Keratinocyte (primary cell): ENCODE data around the gene ZNF814. TPM values are rescaled to one million over a fixed set of nuclear protein-coding genes. Genes with fewer than 3 reads are reported as not detected.

Experiments used
- DNase-seq: peaks from one replicate; pipeline ENCODE4 v3.0.0-alpha.2; 2011; ENCODE audit warnings: low read depth, missing footprints, low spot score
- FAIRE-seq: peaks from 2 replicates; lab custom pipeline; 2011; peaks lifted over from hg19 to GRCh38; lab: Jason Lieb, UNC
- H2AFZ ChIP-seq: 2 replicates; pipeline ENCODE4 v1.6.0; 2012; ENCODE audit warnings: low read length, control low read depth, inconsistent platforms; ENCODE audit not compliant: control insufficient read depth
- H3K27ac ChIP-seq: 2 replicates; pipeline ENCODE4 v1.5.1; 2011; ENCODE audit warnings: low read length; ENCODE audit not compliant: control insufficient read depth, insufficient read depth
- H3K27me3 ChIP-seq: 3 replicates; pipeline ENCODE4 v1.6.0; 2011; ENCODE audit warnings: low read length; ENCODE audit not compliant: control insufficient read depth, insufficient read depth; ENCODE audit errors: extremely low read depth
- H3K36me3 ChIP-seq, 2 experiments: 2 replicates in 1 of 2; 3 replicates in 1 of 2; pipeline ENCODE4 v1.5.1; 2011; ENCODE audit warnings: low read length in 2 of 2, mild to moderate bottlenecking in 1 of 2; ENCODE audit not compliant: control insufficient read depth in 2 of 2, insufficient read depth in 2 of 2; ENCODE audit errors: extremely low read depth in 1 of 2
- H3K4me1 ChIP-seq: 3 replicates; pipeline ENCODE4 v1.5.1; 2011; ENCODE audit warnings: low read length; ENCODE audit not compliant: control insufficient read depth, insufficient read depth; ENCODE audit errors: extremely low read depth
- H3K4me2 ChIP-seq: 3 replicates; pipeline ENCODE4 v1.6.0; 2011; ENCODE audit warnings: low read depth, low read length; ENCODE audit not compliant: control insufficient read depth, insufficient read depth; ENCODE audit errors: extremely low read depth
- H3K4me3 ChIP-seq, 3 experiments: fragments of 200-600 bp in 1 of 3; sonication (generic) in 1 of 3; 2 replicates in 2 of 3; 3 replicates in 1 of 3; pipeline ENCODE4 v1.5.1; 2011 to 2016; ENCODE audit warnings: low read length in 3 of 3, mild to moderate bottlenecking in 3 of 3, control low read depth in 2 of 3, inconsistent platforms in 1 of 3, low read depth in 1 of 3, mixed read lengths in 1 of 3, mixed run types in 1 of 3, moderate library complexity in 1 of 3; ENCODE audit not compliant: control insufficient read depth in 2 of 3, insufficient read depth in 2 of 3; ENCODE audit errors: extremely low read depth in 1 of 3
- H3K79me2 ChIP-seq: 2 replicates; pipeline ENCODE4 v1.6.0; 2012; ENCODE audit warnings: low read length; ENCODE audit not compliant: control insufficient read depth, insufficient read depth
- H3K9ac ChIP-seq: 3 replicates; pipeline ENCODE4 v1.6.0; 2011; ENCODE audit warnings: low read length; ENCODE audit not compliant: control insufficient read depth, insufficient read depth; ENCODE audit errors: extremely low read depth
- H3K9me1 ChIP-seq: 3 replicates; pipeline ENCODE4 v1.6.0; 2011; ENCODE audit warnings: low read length; ENCODE audit not compliant: control insufficient read depth, insufficient read depth; ENCODE audit errors: extremely low read depth
- H3K9me3 ChIP-seq: 2 replicates; pipeline ENCODE4 v1.5.1; 2012; ENCODE audit warnings: low read depth, low read length; ENCODE audit not compliant: control insufficient read depth
- H4K20me1 ChIP-seq: 3 replicates; pipeline ENCODE4 v1.6.0; 2011; ENCODE audit warnings: low read length; ENCODE audit not compliant: control insufficient read depth, insufficient read depth; ENCODE audit errors: extremely low read depth
- CTCF ChIP-seq, 3 experiments: IDR thresholded peaks in 1 of 3; conservative IDR thresholded peaks in 1 of 3; optimal IDR thresholded peaks in 1 of 3; 2 replicates in 2 of 3; 3 replicates in 1 of 3; pipeline versions ENCODE3 to v1.5.1; 2011; ENCODE audit warnings: low read length in 3 of 3, mild to moderate bottlenecking in 3 of 3, moderate library complexity in 2 of 3, control low read depth in 1 of 3, inconsistent platforms in 1 of 3; ENCODE audit not compliant: insufficient read depth in 2 of 3; ENCODE audit errors: extremely low read depth in 1 of 3
- EZH2 ChIP-seq: IDR thresholded peaks from one replicate; pipeline ENCODE4 v1.6.1; 2012; ENCODE audit warnings: inconsistent platforms, mild to moderate bottlenecking, low read length, moderate library complexity
- dilution Hi-C: fragments of 300-500 bp; cut with MboI; formaldehyde crosslinking; loops from one replicate; pipeline ENCODE4 v1.7.0; 2020; ENCODE audit warnings: low sequenced_read_pairs; ENCODE audit not compliant: extremely low pct_ligation_motif_present
- polyA plus RNA-seq, 5 experiments: library from polyadenylated mRNA; depleted of rRNA in 3 of 5; stranded (reverse) in 3 of 5; stranded (forward) in 1 of 5; unstranded in 1 of 5; fragments of >200 nt; gene quantifications; 1 replicate in 1 of 5; 2 replicates in 3 of 5; 3 replicates in 1 of 5; pipeline versions ENCODE4 v1.2.1 to v1.2.3, GENCODE V29; 2011 to 2012; ENCODE audit warnings: missing spikeins in 2 of 5, low read depth in 1 of 5, low replicate concordance in 1 of 5

ZNF814 gene
- polyA plus RNA-seq, 1 donor (not counting 4 experiments of a cell fraction or from before 2014, with no cell fraction given): 13.8 TPM

- no peak for DNase-seq
- dilution Hi-C loops: no loop called here
- H3K4me2 ChIP-seq: peak overlapping the region; percentile 1
- FAIRE-seq: no peak
- peaks cover 37% of the 10 kb centered on the region for H3K79me2 ChIP-seq
- no peaks in the 10 kb centered on the region for H3K9me1 ChIP-seq
- no peaks in the 10 kb centered on the region for H3K27me3 ChIP-seq
- no peaks in the 10 kb centered on the region for H4K20me1 ChIP-seq
- peaks cover 7 to 8% of the 10 kb centered on the region in 2 experiments for H3K36me3 ChIP-seq
- no peak overlapping the region for H3K27ac ChIP-seq
- H3K4me3 ChIP-seq: peak overlapping the region in 2 of 3 experiments; percentile 79 to 94
- no peaks in the 10 kb centered on the region for H3K9me3 ChIP-seq
- H3K4me1 ChIP-seq: peaks cover 8% of the 10 kb centered on the region
- peak overlapping the region; percentile 52 for H2AFZ ChIP-seq
- TF ChIP-seq EZH2: no peak
- TF ChIP-seq CTCF (optimal IDR thresholded peaks at IDR 0.05 in 1 of 3, IDR thresholded peaks at IDR 0.05 in 1 of 3, conservative IDR thresholded peaks at IDR 0.05 in 1 of 3; ENCODE audit: extremely low read depth in 1 of 3, insufficient read depth in 2 of 3, low read length in 3 of 3): no peak
- no peak overlapping the region for H3K9ac ChIP-seq
Observed at GRCh38 chr19:57815247-57816075, 73.4 kb downstream of the ZNF814 start.

- Histone ChIP-seq H3K36me3 (peaks cover 9 to 10% of the 10 kb centered on the region in 2 experiments), H3K27ac (peak within 1 kb of the TSS; percentile 71), H3K4me1 (peaks cover 5% of the 10 kb centered on the region), H3K27me3 (no peaks in the 10 kb centered on the region), H3K9me1 (no peaks in the 10 kb centered on the region), H3K4me2 (peak within 1 kb of the TSS; percentile 97), H2AFZ (peak within 1 kb of the TSS; percentile 82), H3K79me2 (peaks cover 34% of the 10 kb centered on the region), H3K9me3 (no peaks in the 10 kb centered on the region), H3K9ac (peak within 1 kb of the TSS; percentile 85), H4K20me1 (no peaks in the 10 kb centered on the region), H3K4me3 (peak within 1 kb of the TSS; percentile 79 to 94 (median 89))
- FAIRE-seq: peak; percentile 63
- no peak for TF ChIP-seq EZH2
- no peak for TF ChIP-seq CTCF (optimal IDR thresholded peaks at IDR 0.05 in 1 of 3, IDR thresholded peaks at IDR 0.05 in 1 of 3, conservative IDR thresholded peaks at IDR 0.05 in 1 of 3; ENCODE audit: extremely low read depth in 1 of 3, insufficient read depth in 2 of 3, low read length in 3 of 3)
- dilution Hi-C loops: no loop called here
- peak; percentile 81 for DNase-seq
Observed at GRCh38 chr19:57814505-57815246, 74.2 kb downstream of the ZNF814 start, which contains the start of gene ZNF552. ZNF552 (minus strand) TSS chr19:57814913; CDS start chr19:57814743, 170 bp downstream.
